ENCODE measurements around the gene SEMA6D.

Gene SEMA6D

GRCh38 chr15:47724346-47724745, 7.0 kb downstream of the SEMA6D start:
- no peak for DNase-seq (ENCODE audit: extremely low read depth, low read depth)
- no peak for TF ChIP-seq CTCF (IDR thresholded peaks at IDR 0.05; ENCODE audit: low read depth, low read length, missing control alignments)
- no peak overlapping the region for H3K4me3 ChIP-seq (replicated peaks; ENCODE audit: low read depth, low read length)

GRCh38 chr15:47725051-47725450, 7.7 kb downstream of the SEMA6D start:
- DNase-seq (ENCODE audit: extremely low read depth, low read depth): no peak
- no peak for TF ChIP-seq CTCF (IDR thresholded peaks at IDR 0.05; ENCODE audit: low read depth, low read length, missing control alignments)
- no peak overlapping the region for H3K4me3 ChIP-seq (replicated peaks; ENCODE audit: low read depth, low read length)

- no peak overlapping the region for H3K4me3 ChIP-seq (replicated peaks; ENCODE audit: low read depth, low read length)
- no peak for DNase-seq (ENCODE audit: extremely low read depth, low read depth)
- TF ChIP-seq CTCF (IDR thresholded peaks at IDR 0.05; ENCODE audit: low read depth, low read length, missing control alignments): no peak
Measured at GRCh38 chr15:47725906-47726305, 8.6 kb downstream of the SEMA6D start.

DNA sequence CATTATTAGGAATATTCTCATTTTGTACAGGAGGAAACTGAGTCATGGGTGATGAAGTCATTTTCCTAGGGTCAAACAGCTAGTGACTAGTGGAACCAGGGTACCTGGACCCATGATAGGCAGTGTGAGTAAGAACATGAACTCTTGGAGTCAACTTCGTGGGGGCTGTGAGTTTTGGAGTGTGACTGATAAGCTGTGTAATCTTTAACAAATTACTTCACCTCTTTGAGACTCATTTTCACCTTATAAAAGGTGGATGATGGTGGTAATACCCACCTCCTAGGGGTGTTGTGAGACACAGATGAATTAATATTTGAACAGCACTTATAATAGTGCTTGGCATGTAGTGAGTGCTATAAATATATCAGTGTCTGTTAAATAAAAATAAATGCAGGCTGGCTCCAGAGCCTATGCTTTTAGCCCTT, 9.1 kb downstream of the SEMA6D start:
- no peak for TF ChIP-seq CTCF (IDR thresholded peaks at IDR 0.05; ENCODE audit: low read depth, low read length, missing control alignments)
- no peak overlapping the region for H3K4me3 ChIP-seq (replicated peaks; ENCODE audit: low read depth, low read length)
- no peak for DNase-seq (ENCODE audit: extremely low read depth, low read depth)

DNA sequence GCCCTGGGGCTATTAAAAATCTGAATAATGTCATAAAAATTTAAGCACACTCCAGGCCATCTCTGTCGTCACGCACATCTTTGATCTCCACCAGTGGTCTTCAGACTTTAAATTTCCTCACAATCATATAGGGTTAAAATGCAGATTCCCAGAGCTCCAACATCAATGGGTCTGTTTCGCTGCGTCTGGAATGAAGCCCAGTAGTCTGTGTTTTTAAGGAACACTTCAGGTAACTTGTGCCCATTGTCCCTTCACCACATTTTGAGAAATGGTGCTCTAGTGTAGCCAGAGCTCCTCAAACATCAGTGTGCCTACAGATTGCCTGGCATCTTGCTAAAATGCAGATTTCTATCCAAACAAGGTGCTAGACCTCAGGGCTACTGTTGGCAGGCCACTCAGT, 9.8 kb downstream of the SEMA6D start:
- no peak overlapping the region for H3K4me3 ChIP-seq (replicated peaks; ENCODE audit: low read depth, low read length)
- TF ChIP-seq CTCF (IDR thresholded peaks at IDR 0.05; ENCODE audit: low read depth, low read length, missing control alignments): no peak
- no peak for DNase-seq (ENCODE audit: extremely low read depth, low read depth)

- no peak for DNase-seq (ENCODE audit: extremely low read depth, low read depth)
- H3K4me3 ChIP-seq (replicated peaks; ENCODE audit: low read depth, low read length): no peak overlapping the region
- TF ChIP-seq CTCF (IDR thresholded peaks at IDR 0.05; ENCODE audit: low read depth, low read length, missing control alignments): no peak
Measured at GRCh38 chr15:47727676-47728075, 10.4 kb downstream of the SEMA6D start.

GRCh38 chr15:47728426-47728825, 11.1 kb downstream of the SEMA6D start:
- no peak overlapping the region for H3K4me3 ChIP-seq (replicated peaks; ENCODE audit: low read depth, low read length)
- no peak for TF ChIP-seq CTCF (IDR thresholded peaks at IDR 0.05; ENCODE audit: low read depth, low read length, missing control alignments)
- DNase-seq (ENCODE audit: extremely low read depth, low read depth): no peak
